GM21619 (cell line): Measurements from ENCODE around the gene ARHGAP42.
"Not testable (repeated sequence)": the region's sequence is repeated elsewhere in the genome, so short reads cannot be mapped to it uniquely, and the experiment has no call there.

Experiments
- ATAC-seq: cut with Tn5 transposase; IDR thresholded peaks from one replicate; pipeline ENCODE4 v1.9.1; 2021; ENCODE audit not compliant: unreplicated experiment

ARHGAP42 gene

DNA sequence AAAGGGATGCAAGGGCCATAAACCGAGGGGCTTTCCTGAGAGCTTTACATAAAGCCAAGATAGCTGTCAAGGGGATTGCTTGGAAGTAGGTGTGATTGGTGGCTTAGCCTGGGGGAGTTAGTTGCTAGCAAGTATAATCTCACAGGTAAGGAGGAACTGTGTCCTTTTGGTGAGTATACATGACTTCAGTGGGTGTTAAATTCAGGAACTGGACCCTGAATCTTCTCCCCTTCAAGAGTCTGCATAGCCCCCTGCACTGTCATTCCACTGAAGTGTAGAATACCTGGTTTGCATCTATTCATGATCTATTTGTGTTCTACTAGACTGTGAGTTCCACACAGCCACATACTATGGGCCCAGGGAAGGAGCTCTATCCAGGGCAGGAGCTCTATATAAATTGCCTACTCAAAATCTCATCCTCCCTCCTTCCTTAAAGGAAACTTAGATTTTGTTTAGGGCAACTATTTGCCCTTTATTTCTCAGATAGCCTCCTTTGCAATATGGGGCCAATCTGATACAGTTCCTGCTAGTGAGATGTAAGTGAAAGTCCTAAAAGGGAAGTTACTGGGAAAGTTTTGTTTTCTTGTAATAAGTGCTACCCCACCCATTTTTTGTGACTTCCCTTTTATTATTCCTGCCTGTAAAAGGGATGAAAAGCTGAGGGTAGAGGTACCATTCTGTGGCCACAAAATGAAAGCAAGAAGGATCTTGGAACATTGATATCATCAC lies 322.0 kb downstream of the ARHGAP42 start:
- ATAC-seq, result no peak

DNA sequence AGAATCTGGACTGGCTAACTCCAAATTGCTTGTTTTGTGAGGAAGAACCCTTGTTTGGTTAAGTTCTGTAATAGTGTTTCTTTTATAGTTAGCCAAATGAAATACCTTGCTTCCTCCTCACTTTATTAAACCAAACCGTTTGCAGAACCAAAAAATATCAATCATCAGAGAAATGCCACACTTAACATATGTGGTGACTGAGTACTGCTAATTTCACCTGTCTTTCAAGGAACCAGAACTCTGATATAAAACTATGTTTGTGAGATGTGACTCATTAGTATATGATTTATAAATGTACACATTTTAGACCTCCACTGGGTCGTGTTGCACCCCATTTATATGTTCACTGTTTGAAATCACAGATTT lies 322.6 kb downstream of the ARHGAP42 start:
- ATAC-seq, result no peak

DNA sequence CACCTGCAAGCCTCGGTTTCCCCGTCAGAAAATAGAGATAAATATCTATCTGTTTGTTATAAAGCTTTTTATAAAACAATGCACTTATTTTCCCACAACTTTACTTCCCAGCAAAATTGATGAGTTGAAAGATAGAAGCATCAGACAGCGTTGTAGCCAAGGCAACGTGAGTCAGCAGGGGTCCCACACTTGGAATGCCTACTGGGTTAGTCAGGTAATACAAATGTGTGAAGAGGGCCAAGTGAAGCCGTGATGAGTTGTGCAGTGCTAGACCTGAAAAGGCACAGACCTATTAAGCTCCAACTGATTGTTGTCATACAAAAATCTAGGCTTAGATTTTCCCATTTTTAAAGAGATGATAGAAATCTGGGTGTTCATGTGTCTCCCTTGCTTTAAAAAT lies 323.8 kb downstream of the ARHGAP42 start:
- no peak for ATAC-seq

DNA sequence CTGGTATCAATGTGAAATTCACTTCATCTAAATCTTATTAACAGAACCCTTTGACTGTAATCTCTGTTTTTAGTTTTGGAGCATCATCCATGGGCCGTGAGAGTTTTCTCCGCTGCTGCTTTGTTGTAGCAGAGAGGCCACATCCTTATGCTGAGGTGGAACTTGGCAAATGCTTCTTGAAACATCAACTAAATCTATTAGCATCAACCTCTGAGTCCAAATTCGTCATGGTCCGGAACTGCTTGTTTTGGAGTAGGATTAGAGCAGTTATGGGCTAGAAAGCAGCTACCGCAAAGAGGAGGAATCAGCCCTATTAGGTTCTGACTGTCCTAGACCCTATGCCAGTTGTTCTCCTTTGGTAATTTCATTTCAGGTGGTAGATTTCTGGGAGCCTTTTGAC lies 324.8 kb downstream of the ARHGAP42 start:
- ATAC-seq, result no peak

DNA sequence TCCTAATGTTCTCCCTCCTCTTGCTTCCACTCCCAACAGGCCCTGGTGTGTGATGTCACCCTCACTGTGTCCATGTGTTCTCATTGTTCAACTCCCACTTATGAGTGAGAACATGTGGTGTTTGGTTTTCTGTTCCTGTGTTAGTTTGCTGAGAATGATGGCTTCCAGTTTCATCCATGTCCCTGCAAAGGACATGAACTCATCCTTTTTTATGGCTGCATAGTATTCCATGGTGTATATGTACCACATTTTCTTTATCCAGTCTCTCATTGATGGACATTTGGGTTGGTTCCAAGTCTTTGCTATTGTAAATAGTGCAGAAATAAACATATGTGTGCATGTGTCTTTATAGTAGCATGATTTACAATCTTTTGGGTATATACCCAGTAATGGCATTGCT lies 326.6 kb downstream of the ARHGAP42 start:
- not testable (repeated sequence) for ATAC-seq

DNA sequence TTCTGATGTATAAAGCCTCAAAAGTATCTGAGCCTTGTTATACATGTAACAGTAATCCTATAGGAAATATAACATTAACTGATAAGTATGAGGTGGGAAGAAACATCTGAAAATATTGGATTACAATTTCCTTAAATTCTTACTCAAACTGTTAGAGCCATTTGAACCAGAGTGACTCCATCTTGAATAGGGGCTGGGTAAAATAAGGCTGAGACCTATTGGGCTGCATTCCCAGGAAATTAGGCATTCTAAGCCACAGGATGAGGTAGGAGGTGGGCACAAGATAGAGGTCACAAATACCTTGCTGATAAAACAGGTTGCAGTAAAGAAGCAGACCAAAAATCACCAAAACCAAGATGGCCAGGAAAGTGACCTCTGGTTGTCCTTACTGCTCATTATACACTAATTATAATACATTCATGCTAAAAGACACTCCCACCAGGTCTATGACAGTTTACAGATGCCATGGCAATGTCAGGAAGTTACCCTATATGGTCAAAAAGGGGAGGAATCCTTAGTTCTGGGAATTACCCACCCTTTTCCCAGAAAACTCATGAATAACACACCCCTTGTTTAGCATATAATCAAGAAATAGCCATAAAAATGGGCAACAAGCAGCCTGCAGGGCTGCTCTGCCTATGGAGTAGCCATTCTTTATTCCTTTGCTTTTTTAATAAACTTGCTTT lies 327.7 kb downstream of the ARHGAP42 start:
- no peak for ATAC-seq

DNA sequence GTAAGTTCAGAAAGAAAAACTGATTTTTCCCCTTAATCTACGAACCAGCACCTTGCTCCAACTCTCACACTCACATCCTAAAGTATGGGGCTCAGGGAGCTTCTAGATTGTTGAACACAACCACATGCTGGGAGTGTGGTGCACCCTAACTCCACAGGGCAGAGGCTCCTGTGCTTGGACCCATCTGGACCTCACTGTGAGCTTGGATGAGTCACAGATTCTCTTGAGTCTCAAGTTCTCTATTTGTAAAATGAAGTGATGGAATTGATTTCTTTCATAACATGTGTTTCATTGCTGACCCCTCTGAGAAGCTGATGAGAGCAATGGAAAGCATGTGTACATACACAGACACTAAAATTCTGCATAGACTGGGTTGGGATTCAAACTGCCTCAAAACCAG lies 332.8 kb downstream of the ARHGAP42 start:
- ATAC-seq, result no peak

DNA sequence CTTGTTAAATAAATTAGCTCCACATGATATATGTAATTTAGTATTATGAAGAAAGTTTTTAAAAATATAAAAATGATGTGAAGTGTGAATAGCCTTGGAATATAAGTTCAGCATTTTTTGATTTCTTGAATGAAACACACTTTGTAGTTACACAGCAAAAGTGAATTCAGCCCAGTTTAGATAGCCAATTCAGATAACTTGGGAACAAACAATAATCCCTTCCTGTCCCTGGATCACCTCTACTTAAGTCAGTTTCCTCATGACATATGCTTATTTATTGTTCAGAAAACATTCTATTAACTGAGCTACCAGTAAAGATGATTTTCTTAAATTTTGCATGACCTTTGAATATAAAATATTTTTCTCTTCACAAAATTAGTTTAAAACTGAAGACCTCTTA lies 335.2 kb downstream of the ARHGAP42 start:
- ATAC-seq, result no peak

DNA sequence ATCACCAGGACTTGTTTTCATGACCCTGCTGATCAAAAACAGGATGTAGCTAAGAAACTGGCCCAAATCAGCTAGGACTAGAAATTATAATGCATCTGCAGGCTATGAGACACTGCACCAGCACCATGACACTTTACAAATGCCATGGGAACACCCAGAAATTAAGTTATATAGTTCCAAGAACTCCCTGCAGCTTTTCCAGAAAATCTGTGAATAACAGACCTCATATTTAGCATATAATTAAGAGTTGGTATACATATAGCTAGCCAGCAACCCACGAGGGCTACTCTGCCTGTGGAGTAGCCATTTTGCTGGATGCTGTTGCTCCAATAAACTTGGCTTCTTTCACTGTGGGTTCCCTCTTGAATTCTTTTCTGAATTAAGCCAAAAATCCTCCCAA lies 341.6 kb downstream of the ARHGAP42 start:
- no peak for ATAC-seq

DNA sequence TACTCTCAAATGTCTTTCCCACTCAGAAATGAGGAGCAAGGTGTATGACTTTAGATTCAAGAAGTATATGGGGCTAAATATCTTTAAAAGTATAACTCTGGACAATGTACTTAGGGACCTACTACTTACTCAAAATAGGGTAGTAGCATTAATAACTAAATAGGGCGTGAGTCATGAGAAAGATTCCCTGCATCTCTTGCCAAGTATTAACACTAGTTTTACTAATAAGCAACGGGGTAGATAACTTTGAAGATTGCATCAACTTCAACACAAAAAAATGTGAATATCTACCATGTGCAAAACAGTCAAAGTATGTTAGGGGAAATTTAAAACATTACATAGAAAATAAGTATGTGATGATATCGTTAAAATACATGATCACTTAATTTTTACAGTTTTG lies 342.9 kb downstream of the ARHGAP42 start:
- ATAC-seq, result no peak

DNA sequence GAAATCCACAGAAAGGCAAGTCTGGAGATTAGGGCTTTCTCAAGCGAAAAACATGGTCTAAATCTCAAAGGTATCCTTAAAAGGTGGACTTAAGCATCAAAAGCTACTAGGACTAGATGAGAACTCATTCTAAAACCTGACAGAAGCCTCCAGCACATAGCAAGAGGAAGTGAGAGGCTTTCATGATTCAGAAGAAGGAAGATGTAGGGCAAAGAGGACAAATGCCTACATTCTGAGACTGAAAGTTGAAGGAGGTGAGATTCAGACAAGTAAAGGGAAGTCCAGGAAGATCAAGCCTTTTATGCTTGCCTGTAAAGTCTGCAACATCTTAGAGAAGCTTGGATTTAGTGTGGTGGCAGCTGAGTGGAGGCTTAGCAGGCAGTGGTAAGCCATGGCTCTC lies 343.6 kb downstream of the ARHGAP42 start:
- no peak for ATAC-seq

DNA sequence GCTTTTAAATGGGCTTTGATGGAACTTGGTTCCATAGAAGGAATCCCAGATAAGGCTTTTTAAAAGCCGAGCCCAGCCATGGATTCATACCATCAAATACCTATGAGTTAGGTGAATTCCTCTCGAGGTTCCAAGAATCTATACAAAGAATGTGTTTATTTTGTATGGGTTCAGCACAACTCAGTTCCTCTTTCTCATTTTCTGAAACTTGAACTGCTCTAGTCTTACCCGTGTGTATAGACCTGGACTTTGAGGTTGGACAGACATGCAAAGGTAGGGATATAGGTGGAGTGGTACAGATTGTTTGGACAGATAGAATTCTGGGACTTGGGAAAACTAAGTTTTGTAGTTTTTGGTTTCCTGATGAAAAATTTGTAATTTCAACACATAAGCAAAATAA lies 344.6 kb downstream of the ARHGAP42 start:
- ATAC-seq, result no peak

DNA sequence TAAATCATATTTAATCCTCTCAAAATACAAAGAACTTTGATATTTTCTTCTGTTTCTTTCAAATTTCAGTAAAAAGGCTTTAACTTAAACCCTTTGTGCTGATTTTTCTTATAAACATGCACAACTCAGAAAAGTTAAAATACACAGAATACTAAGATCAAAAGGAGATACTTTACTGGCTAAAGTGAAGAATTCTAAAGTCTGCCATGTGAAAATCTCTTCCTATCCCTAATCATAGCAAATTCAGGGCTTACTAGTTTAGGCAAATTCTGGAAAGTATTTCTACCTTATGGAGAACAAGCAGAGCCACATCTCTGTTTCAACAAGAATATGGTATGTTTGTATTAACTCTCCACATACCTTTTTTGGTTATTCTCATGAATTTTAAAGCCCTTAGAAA lies 345.9 kb downstream of the ARHGAP42 start:
- no peak for ATAC-seq

DNA sequence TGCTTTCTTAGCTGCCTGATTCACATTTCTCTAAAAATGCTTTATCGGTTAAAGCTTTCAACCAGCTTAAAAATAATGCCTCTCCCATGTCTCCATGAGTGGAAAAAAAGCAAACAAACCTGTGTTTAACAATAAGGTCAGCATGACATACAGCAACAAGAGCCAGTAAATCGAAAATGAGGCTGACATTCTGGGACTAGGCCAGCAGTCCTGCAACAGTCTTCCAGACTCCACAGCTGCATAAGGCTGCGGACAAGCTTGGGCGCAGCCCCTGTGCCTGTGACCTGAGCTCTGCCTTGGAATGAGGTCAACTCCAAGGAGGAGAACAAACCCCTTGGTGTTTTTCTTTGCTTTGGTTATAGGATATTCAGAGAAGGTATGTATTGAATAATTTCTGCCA lies 347.0 kb downstream of the ARHGAP42 start:
- ATAC-seq, result no peak

DNA sequence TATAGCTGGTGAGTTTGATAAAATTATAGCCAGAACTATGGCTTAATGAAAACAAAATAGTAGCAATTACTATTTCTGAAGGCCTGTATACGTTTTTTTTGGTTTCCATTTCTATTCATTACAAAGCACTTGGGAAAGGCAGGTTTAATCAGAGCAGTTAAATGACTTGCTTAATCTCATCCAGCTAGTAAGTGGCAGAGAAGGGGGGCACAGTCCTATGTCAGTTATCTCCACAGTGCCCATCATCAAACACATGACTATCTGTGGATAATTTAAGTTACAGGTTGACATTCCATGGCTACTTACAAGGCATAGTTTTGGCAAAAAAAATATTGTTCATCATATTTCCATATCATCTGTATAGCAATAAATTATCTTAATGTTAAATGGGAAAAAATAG lies 348.8 kb downstream of the ARHGAP42 start:
- ATAC-seq, result no peak
